HEK293 (cell line): ENCODE data around the gene ABT1.

Experiments used
- BCL11A ChIP-seq: fragments of 450-650 bp; formaldehyde crosslinking; IDR thresholded peaks from 2 replicates; pipeline ENCODE4 v1.5.1; 2016; ENCODE audit warnings: low read depth, missing biosample characterization, missing genetic modification characterization
- GLI2 ChIP-seq: fragments of 450-650 bp; formaldehyde crosslinking; IDR thresholded peaks from 2 replicates; pipeline ENCODE4; 2017; ENCODE audit warnings: missing biosample characterization, missing genetic modification characterization, low read depth, borderline replicate concordance
- GLIS2 ChIP-seq: fragments of 450-650 bp; formaldehyde crosslinking; IDR thresholded peaks from 2 replicates; pipeline ENCODE4 v1.5.1; 2016; ENCODE audit warnings: missing biosample characterization, missing genetic modification characterization
- HOXA7 ChIP-seq: sonication (generic); formaldehyde crosslinking; IDR thresholded peaks from 2 replicates; pipeline ENCODE4 v1.8.1; 2022; ENCODE audit warnings: missing genetic modification reagents, borderline replicate concordance
- YY1 ChIP-seq: fragments of 450-650 bp; formaldehyde crosslinking; IDR thresholded peaks from 2 replicates; pipeline ENCODE4 v1.5.1; 2018; ENCODE audit warnings: missing biosample characterization, missing genetic modification characterization
- ZBTB17 ChIP-seq: fragments of 450-650 bp; formaldehyde crosslinking; IDR thresholded peaks from 2 replicates; pipeline ENCODE4 v1.5.1; 2016; ENCODE audit warnings: missing biosample characterization, missing genetic modification characterization
- ZBTB20 ChIP-seq: fragments of 450-650 bp; formaldehyde crosslinking; IDR thresholded peaks from 2 replicates; pipeline ENCODE4 v1.5.1; 2016; ENCODE audit warnings: missing biosample characterization, missing genetic modification characterization
- ZBTB48 ChIP-seq: fragments of 450-650 bp; formaldehyde crosslinking; IDR thresholded peaks from 2 replicates; pipeline ENCODE4 v1.5.1; 2016; ENCODE audit warnings: missing biosample characterization, missing genetic modification characterization
- ZFP37 ChIP-seq: fragments of 450-650 bp; formaldehyde crosslinking; IDR thresholded peaks from 2 replicates; pipeline ENCODE4 v1.5.1; 2016; ENCODE audit warnings: missing biosample characterization, missing genetic modification characterization
- ZNF114 ChIP-seq: fragments of 450-650 bp; formaldehyde crosslinking; IDR thresholded peaks from 2 replicates; pipeline ENCODE4 v1.5.0; 2017; ENCODE audit warnings: missing biosample characterization, missing genetic modification characterization
- ZNF146 ChIP-seq: fragments of 450-650 bp; formaldehyde crosslinking; IDR thresholded peaks from 2 replicates; pipeline ENCODE4 v1.5.1; 2016; ENCODE audit warnings: missing biosample characterization, missing genetic modification characterization
- ZNF157 ChIP-seq: fragments of 450-650 bp; formaldehyde crosslinking; IDR thresholded peaks from 2 replicates; pipeline ENCODE4 v1.5.1; 2016; ENCODE audit warnings: missing biosample characterization, missing genetic modification characterization
- ZNF16 ChIP-seq: fragments of 450-650 bp; formaldehyde crosslinking; IDR thresholded peaks from 2 replicates; pipeline ENCODE4 v1.5.1; 2016; ENCODE audit warnings: low read depth, missing biosample characterization, missing genetic modification characterization
- ZNF184 ChIP-seq: fragments of 450-650 bp; IDR thresholded peaks from 2 replicates; pipeline ENCODE4 v1.5.1; 2018; ENCODE audit warnings: missing biosample characterization, mild to moderate bottlenecking, missing genetic modification characterization
- ZNF23 ChIP-seq: fragments of 450-650 bp; formaldehyde crosslinking; IDR thresholded peaks from 2 replicates; pipeline ENCODE4 v1.5.1; 2016; ENCODE audit warnings: missing biosample characterization, missing genetic modification characterization, borderline replicate concordance
- ZNF239 ChIP-seq: fragments of 450-650 bp; formaldehyde crosslinking; IDR thresholded peaks from 2 replicates; pipeline ENCODE4 v1.5.1; 2016; ENCODE audit warnings: missing biosample characterization, missing genetic modification characterization
- ZNF335 ChIP-seq: fragments of 450-650 bp; formaldehyde crosslinking; conservative IDR thresholded peaks from 2 replicates; pipeline ENCODE4 v1.5.1; 2016; ENCODE audit warnings: missing biosample characterization, missing genetic modification characterization
- ZNF404 ChIP-seq: fragments of 450-650 bp; formaldehyde crosslinking; IDR thresholded peaks from 2 replicates; pipeline ENCODE4 v1.5.1; 2017; ENCODE audit warnings: missing biosample characterization, missing genetic modification characterization
- ZNF529 ChIP-seq: fragments of 450-650 bp; formaldehyde crosslinking; IDR thresholded peaks from 2 replicates; pipeline ENCODE4 v1.5.1; 2017; ENCODE audit warnings: missing genetic modification characterization, missing biosample characterization; ENCODE audit not compliant: insufficient replicate concordance
- ZNF548 ChIP-seq: fragments of 450-650 bp; formaldehyde crosslinking; IDR thresholded peaks from 2 replicates; pipeline ENCODE4 v1.5.1; 2016; ENCODE audit warnings: missing biosample characterization, missing genetic modification characterization
- ZNF555 ChIP-seq: fragments of 450-650 bp; formaldehyde crosslinking; conservative IDR thresholded peaks from 2 replicates; pipeline ENCODE4 v1.5.1; 2017; ENCODE audit warnings: missing biosample characterization, mild to moderate bottlenecking, missing genetic modification characterization, inconsistent platforms
- ZNF558 ChIP-seq: fragments of 450-650 bp; formaldehyde crosslinking; IDR thresholded peaks from 2 replicates; pipeline ENCODE4 v1.5.1; 2016; ENCODE audit warnings: missing biosample characterization, missing genetic modification characterization
- ZNF624 ChIP-seq: fragments of 450-650 bp; formaldehyde crosslinking; IDR thresholded peaks from 2 replicates; pipeline ENCODE4 v1.5.1; 2017; ENCODE audit warnings: missing biosample characterization, missing genetic modification characterization
- ZNF701 ChIP-seq: fragments of 450-650 bp; formaldehyde crosslinking; IDR thresholded peaks from 2 replicates; pipeline ENCODE4 v1.5.1; 2016; ENCODE audit warnings: missing biosample characterization, missing genetic modification characterization
- ZNF837 ChIP-seq: fragments of 450-650 bp; formaldehyde crosslinking; IDR thresholded peaks from 2 replicates; pipeline ENCODE4 v1.5.1; 2016; ENCODE audit warnings: missing biosample characterization, missing genetic modification characterization
- ZXDB ChIP-seq: fragments of 450-650 bp; formaldehyde crosslinking; IDR thresholded peaks from 2 replicates; pipeline ENCODE4 v1.5.1; 2016; ENCODE audit warnings: missing biosample characterization, missing genetic modification characterization
- TF ChIP-seq, protein P1 (sequence below): fragments of 450-650 bp; formaldehyde crosslinking; IDR thresholded peaks from 2 replicates; pipeline ENCODE4 v1.5.1; 2017; ENCODE audit warnings: missing biosample characterization, mild to moderate bottlenecking, missing genetic modification characterization, moderate library complexity
- TF ChIP-seq, protein P2 (sequence below): fragments of 450-650 bp; formaldehyde crosslinking; IDR thresholded peaks from 2 replicates; pipeline ENCODE4 v1.5.1; 2016; ENCODE audit warnings: missing biosample characterization, missing genetic modification characterization
- TF ChIP-seq, protein P3 (sequence below): fragments of 450-650 bp; formaldehyde crosslinking; IDR thresholded peaks from 2 replicates; pipeline ENCODE4 v1.5.1; 2016; ENCODE audit warnings: missing biosample characterization, missing genetic modification characterization
- TF ChIP-seq, protein P4 (sequence below): fragments of 450-650 bp; formaldehyde crosslinking; IDR thresholded peaks from 2 replicates; pipeline ENCODE4 v1.5.1; 2016; ENCODE audit warnings: missing biosample characterization, missing genetic modification characterization
- TF ChIP-seq, protein P5 (sequence below): fragments of 450-650 bp; formaldehyde crosslinking; IDR thresholded peaks from 2 replicates; pipeline ENCODE4 v1.5.0; 2017; ENCODE audit warnings: missing biosample characterization, missing genetic modification characterization, borderline replicate concordance

The ABT1 gene

DNA sequence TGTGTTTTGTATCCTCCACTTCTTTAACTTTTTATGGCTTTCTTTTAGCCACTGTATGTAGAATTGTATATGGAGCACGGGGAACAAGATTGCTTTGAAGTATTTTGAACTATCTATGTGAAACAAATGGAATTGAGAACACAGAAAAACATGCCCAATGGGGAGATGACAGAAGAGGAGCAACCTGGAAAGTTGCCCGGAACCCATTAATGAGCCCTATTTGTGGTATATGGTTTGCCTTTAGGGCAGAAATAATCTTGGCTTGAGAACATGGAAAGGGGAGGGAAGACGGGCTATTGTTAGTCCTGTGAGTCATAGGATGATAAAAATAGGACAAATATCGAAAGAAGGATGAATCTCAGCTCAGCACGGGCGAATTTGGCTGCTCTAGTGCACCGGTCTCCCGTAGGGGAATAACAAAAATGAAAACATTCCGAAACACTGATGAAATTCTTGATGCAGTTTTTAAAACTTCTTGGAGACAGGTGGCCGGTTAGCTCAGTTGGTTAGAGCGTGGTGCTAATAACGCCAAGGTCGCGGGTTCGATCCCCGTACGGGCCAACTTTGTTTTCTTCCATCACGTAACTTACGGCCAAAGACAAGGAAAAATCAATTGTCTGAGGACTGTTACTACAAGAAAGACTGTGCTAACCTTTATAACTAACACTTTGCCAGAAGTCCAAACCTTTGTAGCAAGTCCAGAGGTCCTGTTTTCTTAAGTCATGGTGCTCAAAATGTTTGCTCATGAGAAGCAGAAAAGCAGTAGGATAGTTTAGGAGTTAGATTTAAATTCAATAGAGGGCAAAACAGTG lies 42.9 kb upstream of the ABT1 start (continued):
- TF ChIP-seq YY1 (peak; percentile 25; the same call in 1 of the 2 replicates), ZNF184 (peak; percentile 68), HOXA7 (CRISPR knock-in tag) (no peak), ZNF16 (no peak), ZNF157 (tag by site-specific recombination) (no peak), ZNF555 (tag by site-specific recombination) (no peak), ZFP37 (tag by site-specific recombination) (peak; percentile 72; the same call in 1 of the 2 replicates), ZNF701 (no peak), ZNF548 (tag by site-specific recombination) (no peak), ZNF23 (tag by site-specific recombination) (no peak), ZBTB17 (peak; percentile 72), GLIS2 (tag by site-specific recombination) (no peak), ZBTB20 (tag by site-specific recombination) (no peak), BCL11A (tag by site-specific recombination) (peak; percentile 57), ZXDB (tag by site-specific recombination) (no peak), ZNF624 (tag by site-specific recombination) (no peak), ZNF239 (tag by site-specific recombination) (no peak), ZNF529 (tag by site-specific recombination) (no peak), ZNF114 (tag by site-specific recombination) (no peak), ZNF837 (tag by site-specific recombination) (no peak), ZNF335 (tag by site-specific recombination) (0 out of 2 replicates have a peak, but pooled peaks have one; percentile 20), ZNF558 (tag by site-specific recombination) (peak; percentile 22; the same call in 1 of the 2 replicates), ZNF404 (tag by site-specific recombination) (no peak), GLI2 (tag by site-specific recombination) (0 out of 2 replicates have a peak, but pooled peaks have one; percentile 27), ZBTB48 (no peak), ZNF146 (tag by site-specific recombination) (no peak)
- TF ChIP-seq, protein P1, sequence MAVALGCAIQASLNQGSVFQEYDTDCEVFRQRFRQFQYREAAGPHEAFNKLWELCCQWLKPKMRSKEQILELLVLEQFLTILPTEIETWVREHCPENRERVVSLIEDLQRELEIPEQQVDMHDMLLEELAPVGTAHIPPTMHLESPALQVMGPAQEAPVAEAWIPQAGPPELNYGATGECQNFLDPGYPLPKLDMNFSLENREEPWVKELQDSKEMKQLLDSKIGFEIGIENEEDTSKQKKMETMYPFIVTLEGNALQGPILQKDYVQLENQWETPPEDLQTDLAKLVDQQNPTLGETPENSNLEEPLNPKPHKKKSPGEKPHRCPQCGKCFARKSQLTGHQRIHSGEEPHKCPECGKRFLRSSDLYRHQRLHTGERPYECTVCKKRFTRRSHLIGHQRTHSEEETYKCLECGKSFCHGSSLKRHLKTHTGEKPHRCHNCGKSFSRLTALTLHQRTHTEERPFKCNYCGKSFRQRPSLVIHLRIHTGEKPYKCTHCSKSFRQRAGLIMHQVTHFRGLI = no peak; the same call in 1 of the 2 replicates
- TF ChIP-seq, protein P2, sequence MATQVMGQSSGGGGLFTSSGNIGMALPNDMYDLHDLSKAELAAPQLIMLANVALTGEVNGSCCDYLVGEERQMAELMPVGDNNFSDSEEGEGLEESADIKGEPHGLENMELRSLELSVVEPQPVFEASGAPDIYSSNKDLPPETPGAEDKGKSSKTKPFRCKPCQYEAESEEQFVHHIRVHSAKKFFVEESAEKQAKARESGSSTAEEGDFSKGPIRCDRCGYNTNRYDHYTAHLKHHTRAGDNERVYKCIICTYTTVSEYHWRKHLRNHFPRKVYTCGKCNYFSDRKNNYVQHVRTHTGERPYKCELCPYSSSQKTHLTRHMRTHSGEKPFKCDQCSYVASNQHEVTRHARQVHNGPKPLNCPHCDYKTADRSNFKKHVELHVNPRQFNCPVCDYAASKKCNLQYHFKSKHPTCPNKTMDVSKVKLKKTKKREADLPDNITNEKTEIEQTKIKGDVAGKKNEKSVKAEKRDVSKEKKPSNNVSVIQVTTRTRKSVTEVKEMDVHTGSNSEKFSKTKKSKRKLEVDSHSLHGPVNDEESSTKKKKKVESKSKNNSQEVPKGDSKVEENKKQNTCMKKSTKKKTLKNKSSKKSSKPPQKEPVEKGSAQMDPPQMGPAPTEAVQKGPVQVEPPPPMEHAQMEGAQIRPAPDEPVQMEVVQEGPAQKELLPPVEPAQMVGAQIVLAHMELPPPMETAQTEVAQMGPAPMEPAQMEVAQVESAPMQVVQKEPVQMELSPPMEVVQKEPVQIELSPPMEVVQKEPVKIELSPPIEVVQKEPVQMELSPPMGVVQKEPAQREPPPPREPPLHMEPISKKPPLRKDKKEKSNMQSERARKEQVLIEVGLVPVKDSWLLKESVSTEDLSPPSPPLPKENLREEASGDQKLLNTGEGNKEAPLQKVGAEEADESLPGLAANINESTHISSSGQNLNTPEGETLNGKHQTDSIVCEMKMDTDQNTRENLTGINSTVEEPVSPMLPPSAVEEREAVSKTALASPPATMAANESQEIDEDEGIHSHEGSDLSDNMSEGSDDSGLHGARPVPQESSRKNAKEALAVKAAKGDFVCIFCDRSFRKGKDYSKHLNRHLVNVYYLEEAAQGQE (tag by site-specific recombination) = no peak
- TF ChIP-seq, protein P3, sequence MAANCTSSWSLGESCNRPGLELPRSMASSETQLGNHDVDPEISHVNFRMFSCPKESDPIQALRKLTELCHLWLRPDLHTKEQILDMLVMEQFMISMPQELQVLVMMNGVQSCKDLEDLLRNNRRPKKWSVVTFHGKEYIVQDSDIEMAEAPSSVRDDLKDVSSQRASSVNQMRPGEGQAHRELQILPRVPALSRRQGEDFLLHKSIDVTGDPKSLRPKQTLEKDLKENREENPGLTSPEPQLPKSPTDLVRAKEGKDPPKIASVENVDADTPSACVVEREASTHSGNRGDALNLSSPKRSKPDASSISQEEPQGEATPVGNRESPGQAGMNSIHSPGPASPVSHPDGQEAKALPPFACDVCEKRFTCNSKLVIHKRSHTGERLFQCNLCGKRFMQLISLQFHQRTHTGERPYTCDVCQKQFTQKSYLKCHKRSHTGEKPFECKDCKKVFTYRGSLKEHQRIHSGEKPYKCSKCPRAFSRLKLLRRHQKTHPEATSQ (tag by site-specific recombination) = no peak
- TF ChIP-seq, protein P4, sequence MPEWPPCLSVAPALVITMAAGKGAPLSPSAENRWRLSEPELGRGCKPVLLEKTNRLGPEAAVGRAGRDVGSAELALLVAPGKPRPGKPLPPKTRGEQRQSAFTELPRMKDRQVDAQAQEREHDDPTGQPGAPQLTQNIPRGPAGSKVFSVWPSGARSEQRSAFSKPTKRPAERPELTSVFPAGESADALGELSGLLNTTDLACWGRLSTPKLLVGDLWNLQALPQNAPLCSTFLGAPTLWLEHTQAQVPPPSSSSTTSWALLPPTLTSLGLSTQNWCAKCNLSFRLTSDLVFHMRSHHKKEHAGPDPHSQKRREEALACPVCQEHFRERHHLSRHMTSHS (tag by site-specific recombination) = no peak
- TF ChIP-seq, protein P5, sequence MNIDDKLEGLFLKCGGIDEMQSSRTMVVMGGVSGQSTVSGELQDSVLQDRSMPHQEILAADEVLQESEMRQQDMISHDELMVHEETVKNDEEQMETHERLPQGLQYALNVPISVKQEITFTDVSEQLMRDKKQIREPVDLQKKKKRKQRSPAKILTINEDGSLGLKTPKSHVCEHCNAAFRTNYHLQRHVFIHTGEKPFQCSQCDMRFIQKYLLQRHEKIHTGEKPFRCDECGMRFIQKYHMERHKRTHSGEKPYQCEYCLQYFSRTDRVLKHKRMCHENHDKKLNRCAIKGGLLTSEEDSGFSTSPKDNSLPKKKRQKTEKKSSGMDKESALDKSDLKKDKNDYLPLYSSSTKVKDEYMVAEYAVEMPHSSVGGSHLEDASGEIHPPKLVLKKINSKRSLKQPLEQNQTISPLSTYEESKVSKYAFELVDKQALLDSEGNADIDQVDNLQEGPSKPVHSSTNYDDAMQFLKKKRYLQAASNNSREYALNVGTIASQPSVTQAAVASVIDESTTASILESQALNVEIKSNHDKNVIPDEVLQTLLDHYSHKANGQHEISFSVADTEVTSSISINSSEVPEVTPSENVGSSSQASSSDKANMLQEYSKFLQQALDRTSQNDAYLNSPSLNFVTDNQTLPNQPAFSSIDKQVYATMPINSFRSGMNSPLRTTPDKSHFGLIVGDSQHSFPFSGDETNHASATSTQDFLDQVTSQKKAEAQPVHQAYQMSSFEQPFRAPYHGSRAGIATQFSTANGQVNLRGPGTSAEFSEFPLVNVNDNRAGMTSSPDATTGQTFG (tag by site-specific recombination) = no peak
